Prostate gland (tissue), 1 donor: ENCODE data around the gene ST7.

Experiments
- POLR2A ChIP-seq: fragments of 450-650 bp; IDR thresholded peaks from one replicate; pipeline ENCODE4 v1.6.1; 2016; ENCODE audit warnings: antibody characterized with exemption, mild to moderate bottlenecking
- POLR2AphosphoS5 ChIP-seq: sonication (generic); formaldehyde crosslinking; IDR thresholded peaks from one replicate; pipeline ENCODE4 v1.6.1; 2017; ENCODE audit warnings: antibody characterized with exemption

DNA sequence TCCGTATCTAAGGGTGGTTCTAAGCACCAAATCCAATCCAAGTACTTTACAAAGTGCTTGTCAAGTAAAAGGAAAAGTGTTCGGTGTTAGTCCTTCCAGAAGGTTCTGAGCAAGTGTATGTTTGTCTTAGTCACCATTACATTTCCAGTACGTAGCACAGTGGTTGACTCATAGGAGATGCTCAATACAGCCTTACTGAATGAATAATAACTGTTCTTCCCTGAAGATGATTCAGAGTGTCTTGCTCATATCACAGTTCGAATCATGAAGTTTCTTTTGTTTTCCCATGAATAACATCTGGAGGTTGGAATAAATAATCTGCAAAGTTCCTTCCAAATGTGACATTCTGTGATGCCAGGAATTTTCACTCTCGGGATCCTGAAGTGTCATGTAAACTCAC is 316.1 kb downstream of the ST7 start:
- TF ChIP-seq POLR2A (no peak), POLR2AphosphoS5 (no peak)
